HG02973 (cell line): ENCODE results near the gene TIFAB.

Experiments used
- ATAC-seq: cut with Tn5 transposase; IDR thresholded peaks from one replicate; pipeline ENCODE4 v1.9.1; 2021; ENCODE audit warnings: moderate library complexity; ENCODE audit not compliant: unreplicated experiment

TIFAB gene

DNA sequence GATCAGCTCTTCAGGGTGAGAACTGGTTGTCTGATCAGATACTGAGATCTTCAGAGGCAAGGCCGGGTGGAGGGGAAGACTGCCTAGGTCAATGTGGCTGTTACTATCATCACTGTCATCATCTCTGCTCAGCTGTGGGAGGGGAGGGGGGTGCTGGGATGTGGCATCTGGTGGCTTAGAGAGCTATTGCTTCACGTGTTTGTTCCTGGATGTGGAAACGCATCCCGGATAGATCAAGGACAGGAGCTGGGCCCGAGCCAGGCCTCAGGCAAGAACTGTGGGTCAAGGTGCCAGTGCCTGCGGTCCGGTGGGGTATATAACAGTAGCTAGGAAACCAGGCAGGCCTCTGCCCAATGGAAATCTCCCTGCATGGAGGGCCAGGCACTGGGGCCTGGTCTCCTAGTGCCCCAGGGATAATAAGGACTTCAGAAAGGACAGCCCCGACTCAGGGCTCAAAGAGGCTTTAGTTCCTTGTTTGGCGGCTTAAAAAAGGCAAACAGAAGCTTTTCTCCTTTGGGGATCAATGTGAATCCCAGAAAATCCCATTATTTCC is 30.3 kb upstream of the TIFAB start:
- no peak for ATAC-seq

GRCh38 chr5:135481909-135482311 is 29.8 kb upstream of the TIFAB start:
- no peak for ATAC-seq

DNA sequence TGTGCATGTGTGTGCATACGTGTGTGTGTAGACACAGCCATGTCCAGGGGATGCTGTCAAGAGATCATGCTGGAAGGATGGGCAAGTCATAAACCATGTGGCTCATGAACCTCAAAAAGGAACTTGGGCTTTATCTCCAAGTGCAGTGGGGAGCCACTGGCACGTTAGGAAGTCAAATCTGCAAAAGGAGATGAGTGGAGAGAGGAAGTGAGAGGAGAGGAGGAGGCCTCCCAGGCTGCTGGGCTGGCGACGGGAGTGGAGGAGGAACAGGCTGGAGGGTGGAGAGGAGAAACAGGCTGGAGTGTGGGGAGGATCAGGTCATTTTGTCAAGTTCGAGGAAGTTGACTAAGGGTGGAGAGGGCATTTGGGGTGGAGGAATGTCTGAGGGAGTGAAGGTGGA is 29.2 kb upstream of the TIFAB start:
- no peak for ATAC-seq

DNA sequence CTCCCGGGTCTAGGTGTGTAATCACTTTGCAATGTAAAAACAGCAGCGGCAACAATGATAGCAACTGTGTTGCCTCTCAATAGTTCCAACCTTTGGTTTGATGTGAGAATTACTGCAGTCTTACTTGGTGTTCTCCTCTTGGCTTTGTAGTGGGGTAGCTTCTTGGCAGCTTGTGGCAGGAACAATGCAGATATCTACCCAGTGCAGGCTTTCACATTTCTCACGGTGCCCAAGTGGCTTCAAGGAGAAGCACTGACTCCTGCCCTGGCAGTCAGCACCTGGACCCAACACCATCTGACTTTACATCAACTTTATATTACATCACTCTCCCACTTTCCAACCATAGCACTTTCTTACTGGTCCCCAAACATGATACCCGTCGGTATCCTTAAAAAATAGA is 28.4 kb upstream of the TIFAB start:
- no peak for ATAC-seq

DNA sequence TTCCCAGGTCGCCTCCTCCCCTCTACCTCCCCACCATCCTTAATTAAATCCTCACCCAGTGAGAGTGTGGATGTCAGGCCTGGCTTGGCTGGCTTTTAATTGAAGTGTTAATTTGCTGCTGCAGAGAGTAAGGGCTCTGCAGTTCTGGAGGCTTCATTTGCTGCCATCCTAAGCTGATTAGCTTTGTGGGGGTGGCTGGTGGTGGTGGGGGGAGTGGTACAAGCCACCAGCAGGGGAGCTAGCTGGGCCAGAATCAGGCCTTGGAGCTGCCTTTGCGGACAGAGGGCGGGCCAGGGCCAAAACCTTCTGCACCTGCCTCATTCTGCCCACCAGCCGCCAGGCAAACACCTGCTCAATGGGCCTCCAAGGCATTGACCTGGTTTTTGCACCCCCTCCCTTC is 26.8 kb upstream of the TIFAB start:
- no peak for ATAC-seq

DNA sequence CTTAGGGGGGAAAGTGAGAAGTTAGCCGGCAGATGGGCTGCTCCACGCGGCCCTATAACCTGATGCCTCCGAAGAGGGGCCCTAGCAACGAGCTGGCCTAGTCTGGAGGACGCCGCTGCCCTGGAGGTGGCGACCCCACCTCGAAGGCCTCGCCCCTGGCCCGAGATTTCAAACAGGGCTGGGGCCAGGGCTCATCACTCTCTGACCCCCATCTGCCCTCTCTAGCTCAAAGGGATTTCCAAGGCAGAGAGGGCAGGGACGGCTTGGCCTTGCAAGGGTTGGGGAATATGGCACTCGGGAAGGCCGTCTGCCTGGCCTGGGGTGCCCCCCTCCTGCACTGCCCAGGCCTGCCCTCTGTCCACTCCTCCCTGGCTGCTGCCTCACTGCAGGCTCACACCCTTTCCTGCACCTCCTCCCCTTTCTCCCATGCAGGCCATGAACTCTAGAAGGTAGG is 25.5 kb upstream of the TIFAB start:
- ATAC-seq, result no peak

DNA sequence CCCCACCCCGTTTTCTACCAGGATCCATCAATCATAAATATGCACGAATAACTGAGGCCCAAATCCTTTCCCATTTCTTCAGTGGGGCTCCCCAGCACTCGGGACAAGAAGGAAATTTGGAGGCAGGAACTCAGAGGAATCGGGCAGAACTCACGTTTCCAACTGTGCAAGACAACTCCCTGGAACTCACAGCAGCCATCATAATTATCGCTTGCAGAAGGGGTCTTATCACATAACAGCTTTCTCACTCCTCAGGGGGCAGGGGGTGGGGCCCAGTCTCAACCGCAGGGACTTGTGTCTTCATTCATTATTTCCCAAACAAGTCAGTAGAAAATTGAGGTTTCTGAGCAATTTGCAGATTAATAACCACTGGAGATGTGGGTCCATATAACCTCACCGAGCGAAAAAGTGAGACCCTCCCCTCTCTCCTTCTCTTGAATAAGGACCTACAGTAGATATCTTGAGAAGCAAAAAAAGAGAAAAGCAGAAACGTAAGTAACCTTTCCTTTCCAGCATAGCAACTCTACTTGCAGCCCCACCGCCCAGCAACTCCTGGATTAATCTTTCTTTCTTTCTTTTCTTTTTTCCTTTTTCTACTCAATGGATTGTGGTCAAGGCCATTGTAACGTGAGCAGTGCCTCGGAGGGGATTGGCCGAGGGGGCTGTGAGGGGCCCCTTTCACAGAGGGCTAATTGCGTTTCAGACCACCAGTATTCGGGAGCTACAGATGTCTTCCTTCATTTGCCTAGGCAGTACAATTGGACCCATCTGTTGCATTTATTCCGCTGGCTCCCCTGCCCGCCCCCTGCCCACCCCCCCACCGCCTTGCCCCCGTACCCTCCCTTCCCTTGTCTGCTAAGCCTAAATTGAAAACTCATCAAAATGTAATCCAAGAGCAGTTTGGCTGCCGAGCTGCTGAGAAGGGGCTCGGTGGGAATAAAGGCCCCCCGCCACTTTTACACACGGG is 24.7 kb upstream of the TIFAB start:
- no peak for ATAC-seq

- ATAC-seq, result no peak
Observed at GRCh38 chr5:135473956-135474670, 22.0 kb upstream of the TIFAB start.

DNA sequence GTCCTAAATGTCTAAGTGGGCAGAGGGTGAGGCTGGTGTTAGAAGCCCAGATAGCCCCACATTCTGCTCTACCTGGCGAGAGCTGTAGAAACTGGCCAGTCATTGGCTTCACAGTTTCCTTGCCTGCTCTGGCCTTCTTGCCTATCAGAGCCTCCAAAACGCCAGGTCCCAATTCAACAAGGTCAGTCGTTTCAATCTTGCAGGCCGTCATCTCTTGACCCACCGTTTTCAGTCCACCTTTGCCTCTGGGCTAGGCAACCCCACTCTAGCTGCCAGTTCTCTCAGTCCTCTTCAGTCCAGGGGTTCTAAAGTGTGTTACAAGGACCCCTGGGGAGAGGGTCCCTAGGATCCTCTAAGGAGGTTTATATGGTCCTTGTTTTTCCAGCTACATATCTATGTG is 20.0 kb upstream of the TIFAB start:
- ATAC-seq, result no peak

GRCh38 chr5:135471726-135472125 is 19.6 kb upstream of the TIFAB start:
- ATAC-seq, result no peak

DNA sequence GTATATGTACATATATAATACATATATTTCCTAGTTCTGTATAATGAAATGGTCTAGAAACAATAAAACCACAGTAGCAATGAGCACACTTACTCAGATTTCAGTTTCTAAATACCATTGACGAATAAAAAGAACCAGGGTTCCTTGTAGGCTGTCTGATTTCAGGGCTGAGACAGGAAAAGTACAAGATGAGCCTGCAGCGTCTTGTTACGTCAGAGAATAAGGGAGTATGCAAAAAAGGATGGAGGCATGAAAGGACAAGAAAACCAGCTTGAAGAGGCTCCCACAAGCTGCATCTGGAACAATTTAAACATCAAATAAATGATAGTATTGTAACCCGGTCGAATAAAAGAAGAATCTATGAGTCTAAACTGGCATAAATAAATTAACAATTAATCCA is 17.8 kb upstream of the TIFAB start:
- no peak for ATAC-seq

DNA sequence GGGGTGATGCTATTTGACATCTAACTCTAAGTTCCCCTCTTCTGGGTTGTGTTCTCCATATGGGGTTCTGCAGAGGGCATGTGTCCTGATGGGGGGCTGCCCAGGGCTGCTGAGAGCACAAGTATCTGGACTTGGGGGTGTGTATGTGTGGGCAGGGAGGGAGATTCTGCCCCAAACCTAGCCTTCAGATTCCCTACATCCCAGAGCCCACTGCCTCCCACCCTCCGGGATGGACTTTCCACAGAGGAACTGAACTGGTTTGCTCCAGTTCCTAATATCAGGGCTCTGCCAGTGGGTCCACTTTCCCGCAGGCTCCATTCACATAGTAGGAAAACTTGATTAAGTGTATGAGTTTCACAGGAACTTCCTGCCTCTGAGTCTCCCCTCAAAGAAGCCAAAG is 16.4 kb upstream of the TIFAB start:
- ATAC-seq, result no peak

GRCh38 chr5:135467871-135468485 is 15.8 kb upstream of the TIFAB start:
- no peak for ATAC-seq

DNA sequence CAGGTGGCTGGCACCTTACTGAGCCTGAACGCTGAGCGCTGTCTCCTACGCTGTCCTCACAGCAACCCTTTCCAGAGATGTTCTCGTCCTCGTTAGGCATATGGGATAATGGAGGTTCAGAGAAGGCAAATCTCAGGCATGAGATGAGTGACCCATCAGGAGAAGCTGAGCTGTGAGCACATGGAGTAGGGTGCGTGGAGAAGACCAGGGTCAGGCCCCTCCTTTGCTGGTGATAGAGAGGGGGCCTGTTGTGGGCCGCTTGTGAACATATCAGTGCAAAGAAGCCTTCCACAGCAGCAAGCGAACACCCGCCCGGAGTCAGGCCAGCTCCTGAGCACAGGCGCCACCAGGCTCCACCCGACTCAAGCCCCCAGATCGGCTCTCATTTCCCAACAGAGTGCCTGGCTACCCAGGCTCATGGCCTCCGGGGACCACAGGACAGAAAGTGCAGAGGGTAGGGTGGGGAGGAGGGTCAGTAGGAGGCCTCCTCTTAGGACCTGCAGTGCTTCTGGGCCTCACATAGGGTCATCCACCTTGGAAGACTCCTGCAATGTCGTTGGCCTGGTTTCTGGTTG is 15.0 kb upstream of the TIFAB start:
- ATAC-seq, result no peak

DNA sequence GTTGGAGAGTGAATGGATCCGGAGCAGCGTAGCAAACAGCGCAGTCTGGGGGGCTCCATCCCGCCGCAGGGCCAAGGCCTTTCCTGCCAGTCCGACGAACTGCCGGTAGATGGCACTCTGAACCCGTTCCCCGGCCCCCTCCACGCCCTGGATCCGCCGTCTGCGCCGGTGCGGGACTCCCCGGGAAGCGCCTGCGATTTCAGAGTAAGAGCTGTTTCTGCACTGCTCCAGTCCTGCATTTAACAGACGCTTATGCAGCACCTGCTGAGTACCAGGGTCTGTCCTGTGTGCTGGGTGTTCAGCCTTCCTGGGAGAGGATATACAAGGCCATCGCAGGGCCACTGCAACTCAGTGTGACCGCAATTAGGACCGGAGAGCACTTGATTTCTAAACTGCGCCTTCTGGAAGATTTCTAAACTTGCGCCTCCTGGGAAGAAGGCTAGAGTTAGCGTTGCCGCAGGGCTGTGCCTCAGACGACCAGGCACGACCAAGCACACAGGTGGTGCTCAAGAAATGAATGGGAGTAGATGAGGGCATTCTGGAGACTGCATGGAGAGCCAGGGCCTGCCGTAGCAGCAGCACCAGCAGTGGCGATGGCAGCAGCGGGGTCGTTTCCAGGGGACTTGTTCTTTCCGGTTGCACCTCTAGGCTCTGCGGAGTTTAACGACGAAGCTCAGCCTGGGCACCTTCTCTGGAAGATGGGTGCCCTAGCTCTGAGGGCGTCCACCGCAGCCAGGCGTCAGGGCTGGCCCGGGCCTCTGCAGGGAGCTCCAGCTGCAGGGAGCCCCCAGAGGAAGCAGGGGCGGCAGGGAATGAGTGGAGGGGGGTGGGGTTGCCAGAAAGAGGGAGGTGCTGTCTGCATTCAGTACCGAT is 14.3 kb upstream of the TIFAB start:
- ATAC-seq, result peak; percentile 84

DNA sequence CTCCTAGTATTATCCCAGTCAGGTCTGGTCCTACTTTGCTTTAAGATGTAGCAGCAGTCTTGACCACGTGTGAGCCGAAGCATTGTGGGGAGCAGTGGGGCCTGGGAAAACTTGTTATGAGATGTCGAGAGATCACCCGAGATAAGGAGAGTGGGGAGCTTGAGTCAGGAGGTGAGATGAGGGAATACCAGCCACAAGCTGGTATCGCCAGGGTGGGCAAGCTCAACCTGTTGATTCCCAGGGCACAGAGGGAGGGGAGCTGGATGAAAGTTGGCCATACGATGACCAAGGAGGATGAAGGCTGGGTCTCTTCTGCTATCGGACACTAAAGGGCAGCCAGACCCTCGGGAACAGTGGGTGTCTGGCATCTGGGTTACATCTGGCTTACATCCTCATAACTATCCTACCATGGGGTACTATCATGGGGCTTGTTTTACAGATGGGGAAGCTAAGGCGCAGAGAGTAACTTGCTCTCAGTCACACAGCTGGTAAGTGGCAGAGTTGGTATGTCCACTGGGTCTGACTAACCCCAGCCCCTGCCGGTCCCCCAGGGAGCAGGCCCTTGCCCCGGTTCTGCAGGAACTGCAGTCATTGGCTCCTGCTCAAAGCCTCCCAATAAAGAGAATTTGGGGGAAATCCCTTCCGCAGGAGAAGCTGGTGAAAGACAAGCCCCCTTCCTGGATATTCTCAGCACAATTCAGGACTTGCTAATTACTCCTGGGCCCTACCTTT is 13.4 kb upstream of the TIFAB start:
- no peak for ATAC-seq

GRCh38 chr5:135462304-135462703 is 10.2 kb upstream of the TIFAB start:
- no peak for ATAC-seq

DNA sequence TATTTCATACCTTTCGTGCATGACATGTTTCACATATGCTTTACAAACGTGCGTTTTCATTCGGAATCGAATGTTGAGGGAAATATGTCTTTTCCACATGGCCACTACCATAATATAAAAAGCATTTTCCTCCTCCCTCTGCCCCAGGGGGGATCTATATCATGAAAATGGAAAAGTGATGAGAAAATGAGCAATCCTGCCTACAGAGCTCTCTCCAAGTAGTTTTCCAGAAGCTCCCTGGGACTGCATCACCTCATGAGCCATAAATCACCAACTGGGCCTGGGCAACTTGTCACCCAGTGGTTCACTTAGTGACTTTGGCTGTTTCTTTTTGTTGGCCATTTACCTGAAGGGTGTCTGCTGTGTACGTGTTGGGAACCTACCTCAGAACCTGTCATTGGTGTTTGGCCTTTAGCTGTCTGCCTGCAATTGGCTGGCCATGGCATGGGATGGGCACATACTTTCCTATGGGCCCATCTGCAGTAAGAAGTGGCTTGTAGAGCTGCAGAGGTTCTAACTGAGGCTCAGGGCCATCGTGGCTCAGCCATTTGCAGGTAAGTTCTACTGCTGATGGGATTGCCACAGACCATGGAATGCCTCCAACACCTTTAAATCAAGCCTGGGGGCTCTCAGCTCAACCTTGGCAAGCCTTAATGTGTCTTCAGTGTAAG is 9.5 kb upstream of the TIFAB start:
- ATAC-seq, result no peak
